Aorta (tissue), 5 donors: ENCODE data around the gene MORN3. TPM values are rescaled to one million over a fixed set of nuclear protein-coding genes. Genes with fewer than 3 reads are reported as not detected.
"Not testable (repeated sequence)": the region's sequence is repeated elsewhere in the genome, so short reads cannot be mapped to it uniquely, and the experiment has no call there.

ENCODE experiments used
- ATAC-seq: fragments of 200-7000 bp; cut with Tn5 transposase; one replicate; pipeline ENCODE4 v1.9.1; 2022; ENCODE audit warnings: moderate library complexity; ENCODE audit not compliant: low FRiP score
- DNase-seq, 2 donors: peaks; one replicate each; pipeline ENCODE4 v3.0.0-alpha.2; 2020
- H3K27ac ChIP-seq, 2 donors: one replicate each; pipeline ENCODE4 v1.5.1; 2013; ENCODE audit warnings: low read length in 2 of 2, mild to moderate bottlenecking in 2 of 2, moderate library complexity in 2 of 2, control low read depth in 1 of 2, inconsistent platforms in 1 of 2, low read depth in 1 of 2
- H3K27me3 ChIP-seq, 2 donors: one replicate each; pipeline ENCODE4 v1.6.1; 2013; ENCODE audit warnings: control low read depth in 1 of 2, low read length in 1 of 2, mild to moderate bottlenecking in 1 of 2, moderate library complexity in 1 of 2; ENCODE audit not compliant: insufficient read depth in 2 of 2, control insufficient read depth in 1 of 2
- H3K36me3 ChIP-seq, 2 donors: one replicate each; pipeline ENCODE4 v1.6.1; 2013; ENCODE audit warnings: control low read depth in 1 of 2, low read length in 1 of 2, mild to moderate bottlenecking in 1 of 2; ENCODE audit not compliant: insufficient read depth in 2 of 2, control insufficient read depth in 1 of 2
- H3K4me1 ChIP-seq, 2 donors: one replicate each; pipeline ENCODE4 v1.6.1; 2013; ENCODE audit warnings: low read length in 2 of 2, control low read depth in 1 of 2, mild to moderate bottlenecking in 1 of 2, moderate library complexity in 1 of 2; ENCODE audit not compliant: insufficient read depth in 2 of 2, control insufficient read depth in 1 of 2
- H3K4me3 ChIP-seq, 2 donors: one replicate each; pipeline ENCODE4 v1.5.1; 2013; ENCODE audit warnings: low read length in 2 of 2, control low read depth in 1 of 2, mild to moderate bottlenecking in 1 of 2
- H3K9me3 ChIP-seq: one replicate; pipeline ENCODE4 v1.6.1; 2013; ENCODE audit warnings: mild to moderate bottlenecking, low read length; ENCODE audit not compliant: control insufficient read depth
- WGBS, 2 donors: extraction: QIAGEN DNeasy Blood & Tissue Kit; methylation state at CpG; one replicate each; pipeline ENCODE4 v1.1.7; 2013; 5-methylcytosine and 5-hydroxymethylcytosine counted together
- intact Hi-C, 2 donors: fragments of 100-400 bp; cut with DNase I; formaldehyde crosslinking; loops; one replicate each; pipeline versions ENCODE4 v1.14.2 to v1.15.0; 2022
- polyA plus RNA-seq, 2 donors: library from polyadenylated mRNA; stranded (reverse); fragments of 200-250 nt; gene quantifications; one replicate each; pipeline ENCODE4 v1.2.3, GENCODE V29; 2013
- total RNA-seq, 2 donors: library from RNA; stranded (reverse); fragmentation: NEBNext Ultra II Directional; extraction: Animal tissue kit (Norgen Biotek cat#: 25700); gene quantifications; one replicate each; pipeline ENCODE4 v1.2.1, GENCODE V29; 2021
- donor health status: healthy with polysubstance abuse.
- donor health status: Bipolar disorder and iron deficiency.
- donor health status: DM: no; HTN: no; CAD: no.
- donor health status: DM: no; HTN: no; CAD: no.
- donor health status: DM: yes; HTN: yes; CAD: no.

The MORN3 gene
- total and polyA plus RNA-seq, 4 donors = 0.57 to 1.4 (median 1.3) TPM; not detected in 1

GRCh38 chr12:121712190-121712460 lies 42.7 kb upstream of the MORN3 start:
- H3K27ac ChIP-seq = peak overlapping the region in 1 of 2 donors; percentile 91
- H3K36me3 ChIP-seq = no peaks in the 10 kb centered on the region
- intact Hi-C loops = loop anchor here (5.0 to 10.0 kb wide), 3 partner anchors 40 to 183 kb away; no protein-coding TSS in a partner anchor
- no peaks in the 10 kb centered on the region for H3K4me1 ChIP-seq
- H3K4me3 ChIP-seq = peak overlapping the region; percentile 78 to 80
- H3K27me3 ChIP-seq = no peaks in the 10 kb centered on the region
- WGBS, 2 donors = 0 to 1% methylated on average over 16 of the region's 16 CpGs
- no peaks in the 10 kb centered on the region for H3K9me3 ChIP-seq
- DNase-seq = peak in 1 of 2 donors; percentile 57
- ATAC-seq = peak; percentile 45

- peak; percentile 68 to 81 for DNase-seq
- Histone ChIP-seq H3K4me3 (peak overlapping the region; percentile 78 to 80), H3K36me3 (no peaks in the 10 kb centered on the region), H3K4me1 (no peaks in the 10 kb centered on the region), H3K9me3 (no peaks in the 10 kb centered on the region), H3K27ac (peak overlapping the region in 1 of 2 donors; percentile 91), H3K27me3 (no peaks in the 10 kb centered on the region)
- 40 to 42% methylated on average over 24 of the region's 24 CpGs for WGBS, 2 donors
- intact Hi-C loops = loop anchor here (5.0 to 10.0 kb wide), 3 partner anchors 41 to 183 kb away; no protein-coding TSS in a partner anchor
- peak; percentile 39 for ATAC-seq
Measured at GRCh38 chr12:121711361-121712189, 42.1 kb upstream of the MORN3 start.

- Histone ChIP-seq H3K27ac (no peak overlapping the region), H3K27me3 (no peaks in the 10 kb centered on the region), H3K36me3 (no peaks in the 10 kb centered on the region), H3K9me3 (no peaks in the 10 kb centered on the region), H3K4me3 (no peak overlapping the region), H3K4me1 (no peaks in the 10 kb centered on the region)
- no peak for ATAC-seq
- WGBS, 2 donors = 86% methylated on average over 5 of the region's 5 CpGs
- intact Hi-C loops = no loop called here
- no peak for DNase-seq
Measured at GRCh38 chr12:121709478-121709961, 40.1 kb upstream of the MORN3 start.

GRCh38 chr12:121709064-121709424 lies 39.6 kb upstream of the MORN3 start:
- intact Hi-C loops, H3K4me3 ChIP-seq, DNase-seq, ATAC-seq, H3K4me1 ChIP-seq, H3K9me3 ChIP-seq, H3K27ac ChIP-seq, H3K36me3 ChIP-seq, H3K27me3 ChIP-seq: not testable (repeated sequence)
- WGBS, 2 donors = 88 to 93% methylated on average over 8 of the region's 8 CpGs

GRCh38 chr12:121708313-121709063 lies 39.0 kb upstream of the MORN3 start:
- H3K27me3 ChIP-seq = no peaks in the 10 kb centered on the region
- no peaks in the 10 kb centered on the region for H3K9me3 ChIP-seq
- H3K4me3 ChIP-seq = no peak overlapping the region
- no peak for ATAC-seq
- intact Hi-C loops = no loop called here
- no peaks in the 10 kb centered on the region for H3K36me3 ChIP-seq
- H3K27ac ChIP-seq = no peak overlapping the region
- no peak for DNase-seq
- H3K4me1 ChIP-seq = no peaks in the 10 kb centered on the region
- WGBS, 2 donors = 84 to 89% methylated on average over 7 of the region's 7 CpGs

- H3K4me3 ChIP-seq = no peak overlapping the region
- intact Hi-C loops = no loop called here
- no peak for DNase-seq
- H3K4me1 ChIP-seq = peaks cover 0 to 2% of the 10 kb centered on the region in 2 donors
- H3K27me3 ChIP-seq = no peaks in the 10 kb centered on the region
- no peaks in the 10 kb centered on the region for H3K9me3 ChIP-seq
- no peak for ATAC-seq
- H3K36me3 ChIP-seq = no peaks in the 10 kb centered on the region
- H3K27ac ChIP-seq = no peak overlapping the region
Measured at GRCh38 chr12:121705514-121705913, 36.1 kb upstream of the MORN3 start.

- intact Hi-C loops = no loop called here
- Histone ChIP-seq H3K27ac (no peak overlapping the region), H3K27me3 (no peaks in the 10 kb centered on the region), H3K4me3 (no peak overlapping the region), H3K9me3 (no peaks in the 10 kb centered on the region), H3K4me1 (peaks cover 0 to 2% of the 10 kb centered on the region in 2 donors), H3K36me3 (no peaks in the 10 kb centered on the region)
- no peak for DNase-seq
- no peak for ATAC-seq
- 51 to 58% methylated on average over 6 of the region's 6 CpGs for WGBS, 2 donors
Measured at GRCh38 chr12:121702944-121703343, 33.5 kb upstream of the MORN3 start.

- no peak overlapping the region for H3K27ac ChIP-seq
- ATAC-seq (no peak), DNase-seq (no peak)
- H3K4me3 ChIP-seq = no peak overlapping the region
- no peaks in the 10 kb centered on the region for H3K27me3 ChIP-seq
- H3K9me3 ChIP-seq = no peaks in the 10 kb centered on the region
- WGBS, 2 donors = 79 to 92% methylated on average over 3 of the region's 3 CpGs
- no peaks in the 10 kb centered on the region for H3K36me3 ChIP-seq
- peaks cover 0 to 2% of the 10 kb centered on the region in 2 donors for H3K4me1 ChIP-seq
- intact Hi-C loops = no loop called here
Measured at GRCh38 chr12:121701667-121702277, 32.3 kb upstream of the MORN3 start.
